Loucy (cell line): ENCODE data around the gene STARD8.

Experiments used
- CTCF ChIP-seq: fragments of 200-600 bp; sonication (generic); conservative IDR thresholded peaks from 2 replicates; pipeline ENCODE4 v1.5.1; 2014; ENCODE audit warnings: mild to moderate bottlenecking, antibody characterized with exemption, low read length
- EZH2phosphoT487 ChIP-seq: fragments of 200-600 bp; IDR thresholded peaks from 2 replicates; pipeline ENCODE4 v1.6.1; 2018; ENCODE audit warnings: antibody characterized with exemption, mild to moderate bottlenecking, moderate library complexity, borderline replicate concordance

GRCh38 chrX:68746988-68747387 is 99.5 kb downstream of the STARD8 start:
- TF ChIP-seq CTCF (no peak), EZH2phosphoT487 (no peak)
